GM12801 (cell line): ENCODE measurements around the gene SLC39A11.

Source experiments
- CTCF ChIP-seq: IDR thresholded peaks from one replicate; pipeline ENCODE4 v1.5.1; 2011; ENCODE audit warnings: control low read depth; ENCODE audit not compliant: insufficient read length; ENCODE audit errors: extremely low read depth

SLC39A11 gene

GRCh38 chr17:73060721-73061120 lies 31.8 kb downstream of the SLC39A11 start:
- TF ChIP-seq CTCF: no peak

GRCh38 chr17:73058022-73058421 lies 34.5 kb downstream of the SLC39A11 start:
- no peak for TF ChIP-seq CTCF

DNA sequence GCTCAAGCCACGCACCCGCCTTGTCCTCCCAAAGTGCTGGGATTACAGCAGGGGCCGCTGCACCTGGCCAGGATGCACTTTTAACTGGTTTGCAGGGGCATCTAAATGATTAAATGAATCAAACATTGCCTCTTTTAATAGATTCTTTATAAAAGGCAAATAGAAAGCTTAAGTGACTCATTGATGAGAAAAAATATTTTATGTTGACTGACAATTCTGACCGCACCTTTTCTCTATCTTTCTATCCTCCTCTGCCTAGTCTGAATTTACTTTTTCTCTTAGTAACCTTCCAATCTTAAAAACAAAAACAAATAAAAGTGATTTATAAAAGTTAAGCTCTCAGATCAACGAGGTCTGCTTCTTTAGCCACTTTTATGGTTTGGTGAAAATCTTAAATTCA lies 35.3 kb downstream of the SLC39A11 start:
- no peak for TF ChIP-seq CTCF

DNA sequence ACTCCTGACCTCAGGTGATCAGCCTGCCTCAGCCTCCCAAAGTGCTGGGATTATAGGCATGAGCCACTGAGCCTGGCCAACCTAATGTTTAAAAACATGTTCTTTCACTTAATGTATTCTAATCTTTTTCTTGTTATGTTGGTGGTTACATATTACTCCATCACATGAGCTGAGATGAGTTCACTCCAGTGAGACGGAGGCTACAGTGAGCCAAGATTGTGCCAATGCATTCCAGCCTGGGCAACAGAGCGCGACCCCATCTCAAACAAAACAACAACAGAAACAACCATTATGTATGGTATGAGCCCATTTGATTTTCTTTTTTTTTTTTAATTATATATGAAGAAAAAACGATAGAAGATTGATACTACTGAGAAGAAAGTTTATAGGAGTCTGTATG lies 39.6 kb downstream of the SLC39A11 start:
- no peak for TF ChIP-seq CTCF

- TF ChIP-seq CTCF: no peak
Observed at GRCh38 chr17:73050797-73051196, 41.7 kb downstream of the SLC39A11 start.

GRCh38 chr17:73048170-73048569 lies 44.3 kb downstream of the SLC39A11 start:
- no peak for TF ChIP-seq CTCF

DNA sequence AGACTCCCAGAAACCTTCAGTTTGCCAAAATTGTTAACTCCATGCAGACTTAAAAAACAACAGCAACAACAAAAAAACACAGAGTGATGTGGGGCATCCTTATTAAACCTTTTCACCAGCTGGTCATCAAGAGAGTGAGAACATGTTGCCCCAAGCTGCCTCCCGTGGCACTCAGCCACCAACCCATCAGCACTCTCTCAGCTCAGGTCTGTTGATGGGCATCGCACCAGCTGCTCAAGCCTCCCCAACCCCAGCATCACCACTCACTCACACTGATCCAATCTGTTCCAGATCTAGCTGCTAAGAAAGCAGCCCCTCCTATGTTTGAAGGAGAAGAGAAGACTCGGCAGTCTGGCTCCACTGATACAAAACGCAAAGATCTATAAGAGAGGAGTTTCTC lies 46.8 kb downstream of the SLC39A11 start:
- TF ChIP-seq CTCF: no peak
